Stimulated activated CD8-positive, alpha-beta memory T cell treated with anti-CD3 and anti-CD28 coated beads, Interleukin-15, amount 100 ng/mL, for 1 hour (primary cell): Measurements from ENCODE around the gene TMEM121.

Source experiments
- DNase-seq: peaks from one replicate; pipeline ENCODE4 v3.0.0-alpha.2; 2020; ENCODE audit warnings: low read depth

The TMEM121 gene

GRCh38 chr14:105487449-105487985 is 38.9 kb upstream of the TMEM121 start:
- peak; percentile 43 for DNase-seq

- no peak for DNase-seq
Measured at GRCh38 chr14:105487986-105488777, 38.2 kb upstream of the TMEM121 start.

- no peak for DNase-seq
Measured at GRCh38 chr14:105488781-105489541, 37.4 kb upstream of the TMEM121 start.

GRCh38 chr14:105489542-105490266 is 36.7 kb upstream of the TMEM121 start:
- DNase-seq, result peak; percentile 76

GRCh38 chr14:105490267-105490571 is 36.2 kb upstream of the TMEM121 start:
- no peak for DNase-seq

GRCh38 chr14:105490572-105491365 is 35.6 kb upstream of the TMEM121 start, which contains the start of gene TEDC1:
Gene TEDC1 (plus strand): TSS chr14:105491246. CDS start chr14:105491376, 130 bp downstream.
- peak; percentile 95 for DNase-seq

GRCh38 chr14:105491366-105491973 is 34.9 kb upstream of the TMEM121 start:
- DNase-seq, result peak; percentile 81

- no peak for DNase-seq
Measured at GRCh38 chr14:105492031-105492970, 34.1 kb upstream of the TMEM121 start.

GRCh38 chr14:105492971-105493871 is 33.2 kb upstream of the TMEM121 start:
- no peak for DNase-seq

GRCh38 chr14:105493921-105494605 is 32.3 kb upstream of the TMEM121 start:
- DNase-seq, result no peak

GRCh38 chr14:105494606-105494929 is 31.8 kb upstream of the TMEM121 start:
- no peak for DNase-seq

- DNase-seq, result no peak
Measured at GRCh38 chr14:105495101-105495989, 31.0 kb upstream of the TMEM121 start.

- no peak for DNase-seq
Measured at GRCh38 chr14:105495990-105496830, 30.2 kb upstream of the TMEM121 start.

- DNase-seq, result no peak
Measured at GRCh38 chr14:105496831-105497591, 29.4 kb upstream of the TMEM121 start.

GRCh38 chr14:105497671-105498429 is 28.5 kb upstream of the TMEM121 start:
- no peak for DNase-seq
